Sciatic nerve (tissue), 2 donors: ENCODE measurements around the gene KMT2B. TPM values are rescaled to one million over a fixed set of nuclear protein-coding genes. Genes with fewer than 3 reads are reported as not detected.

Experiments used
- ATAC-seq: fragments of 200-7000 bp; cut with Tn5 transposase; one replicate; pipeline ENCODE4 v1.9.1; 2020; ENCODE audit warnings: mild to moderate bottlenecking, moderate library complexity
- DNase-seq: peaks from one replicate; pipeline ENCODE4 v3.0.0-alpha.2; 2020; ENCODE audit warnings: low spot score
- intact Hi-C: fragments of 100-400 bp; cut with DNase I; formaldehyde crosslinking; loops from one replicate; pipeline ENCODE4 v1.14.2; 2022
- total RNA-seq: library from RNA; stranded (reverse); fragmentation: NEBNext Ultra II Directional; extraction: Animal tissue kit (Norgen Biotek cat#: 25700); gene quantifications from one replicate; pipeline ENCODE4 v1.2.1, GENCODE V29; 2021
- donor health status: DM: no; HTN: no; CAD: no.
- donor health status: DM: no; HTN: no; CAD: no.

KMT2B gene
- total RNA-seq, 1 donor from 2014 or later = 41.1 TPM

DNA sequence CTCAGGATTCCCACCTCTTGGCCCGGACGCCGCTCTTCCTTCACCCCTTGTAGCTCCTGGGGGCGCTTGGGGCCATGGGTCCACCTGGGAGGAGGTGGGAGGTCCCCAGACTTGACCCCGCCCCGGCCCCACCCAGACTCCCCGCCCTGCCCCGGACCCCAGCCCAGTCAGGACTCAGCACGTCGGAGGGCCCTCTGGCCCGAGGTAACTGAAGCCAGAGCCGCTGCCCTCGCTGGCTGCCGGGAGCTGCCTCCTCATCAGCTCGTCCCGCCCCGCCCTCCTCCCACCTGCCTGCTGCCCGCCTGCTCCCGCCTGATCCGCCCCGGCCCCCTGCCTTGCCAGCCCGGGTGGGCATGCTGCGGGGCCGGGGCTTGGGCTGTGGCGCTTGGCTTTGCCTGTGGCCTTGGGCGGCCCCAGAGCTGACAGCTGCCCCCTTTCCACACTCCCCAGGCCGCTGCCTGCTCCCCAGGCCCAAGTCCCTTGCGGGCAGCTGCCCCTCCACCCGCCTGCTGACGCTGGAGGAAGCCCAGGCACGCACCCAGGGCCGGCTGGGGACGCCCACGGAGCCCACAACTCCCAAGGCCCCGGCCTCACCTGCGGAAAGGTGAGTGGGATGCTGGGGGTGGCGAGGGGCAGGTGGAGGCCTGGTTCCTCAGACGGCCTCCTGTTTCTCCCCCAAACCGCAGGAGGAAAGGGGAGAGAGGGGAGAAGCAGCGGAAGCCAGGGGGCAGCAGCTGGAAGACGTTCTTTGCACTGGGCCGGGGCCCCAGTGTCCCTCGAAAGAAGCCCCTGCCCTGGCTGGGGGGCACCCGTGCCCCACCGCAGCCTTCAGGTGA lies 66.9 kb downstream of the KMT2B start:
- intact Hi-C loops = no loop called here
- ATAC-seq = no peak
- no peak for DNase-seq

DNA sequence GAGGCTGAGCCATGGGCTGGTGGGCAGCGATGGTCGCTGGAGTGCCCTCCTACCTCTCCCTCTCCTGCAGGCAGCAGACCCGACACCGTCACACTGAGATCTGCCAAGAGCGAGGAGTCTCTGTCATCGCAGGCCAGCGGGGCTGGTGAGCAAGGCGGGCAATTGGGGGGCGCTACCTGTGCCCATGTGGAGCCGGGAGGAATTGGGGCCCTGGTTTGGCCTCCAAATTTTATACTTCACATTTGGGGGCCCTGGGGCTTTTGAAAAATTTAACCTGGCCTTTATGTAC lies 67.5 kb downstream of the KMT2B start:
- ATAC-seq = no peak
- no peak for DNase-seq
- intact Hi-C loops = no loop called here

DNA sequence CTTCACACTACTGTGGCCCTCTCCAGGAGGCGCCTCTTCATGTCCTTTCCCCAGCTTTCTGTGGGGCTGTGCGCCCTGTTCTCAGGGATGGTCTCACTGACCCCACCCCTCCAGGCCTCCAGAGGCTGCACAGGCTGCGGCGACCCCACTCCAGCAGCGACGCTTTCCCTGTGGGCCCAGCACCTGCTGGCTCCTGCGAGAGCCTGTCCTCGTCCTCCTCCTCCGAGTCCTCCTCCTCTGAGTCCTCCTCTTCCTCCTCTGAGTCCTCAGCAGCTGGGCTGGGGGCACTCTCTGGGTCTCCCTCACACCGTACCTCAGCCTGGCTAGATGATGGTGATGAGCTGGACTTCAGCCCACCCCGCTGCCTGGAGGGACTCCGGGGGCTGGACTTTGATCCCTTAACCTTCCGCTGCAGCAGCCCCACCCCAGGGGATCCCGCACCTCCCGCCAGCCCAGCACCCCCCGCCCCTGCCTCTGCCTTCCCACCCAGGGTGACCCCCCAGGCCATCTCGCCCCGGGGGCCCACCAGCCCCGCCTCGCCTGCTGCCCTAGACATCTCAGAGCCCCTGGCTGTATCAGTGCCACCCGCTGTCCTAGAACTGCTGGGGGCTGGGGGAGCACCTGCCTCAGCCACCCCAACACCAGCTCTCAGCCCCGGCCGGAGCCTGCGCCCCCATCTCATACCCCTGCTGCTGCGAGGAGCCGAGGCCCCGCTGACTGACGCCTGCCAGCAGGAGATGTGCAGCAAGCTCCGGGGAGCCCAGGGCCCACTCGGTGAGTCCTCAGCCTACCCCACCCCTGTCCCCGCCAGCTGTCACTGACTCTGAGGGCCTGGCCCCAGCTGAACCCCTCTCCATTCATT lies 68.7 kb downstream of the KMT2B start:
- ATAC-seq (no peak), DNase-seq (no peak)
- intact Hi-C loops = no loop called here

DNA sequence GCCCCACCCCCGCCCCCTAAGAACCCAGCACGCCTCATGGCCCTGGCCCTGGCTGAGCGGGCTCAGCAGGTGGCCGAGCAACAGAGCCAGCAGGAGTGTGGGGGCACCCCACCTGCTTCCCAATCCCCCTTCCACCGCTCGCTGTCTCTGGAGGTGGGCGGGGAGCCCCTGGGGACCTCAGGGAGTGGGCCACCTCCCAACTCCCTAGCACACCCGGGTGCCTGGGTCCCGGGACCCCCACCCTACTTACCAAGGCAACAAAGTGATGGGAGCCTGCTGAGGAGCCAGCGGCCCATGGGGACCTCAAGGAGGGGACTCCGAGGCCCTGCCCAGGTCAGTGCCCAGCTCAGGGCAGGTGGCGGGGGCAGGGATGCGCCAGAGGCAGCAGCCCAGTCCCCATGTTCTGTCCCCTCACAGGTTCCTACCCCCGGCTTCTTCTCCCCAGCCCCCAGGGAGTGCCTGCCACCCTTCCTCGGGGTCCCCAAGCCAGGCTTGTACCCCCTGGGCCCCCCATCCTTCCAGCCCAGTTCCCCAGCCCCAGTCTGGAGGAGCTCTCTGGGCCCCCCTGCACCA lies 69.5 kb downstream of the KMT2B start:
- intact Hi-C loops = no loop called here
- no peak for ATAC-seq
- no peak for DNase-seq

Other genes starting within 250 kb of the KMT2B start
- gene KRTDAP, start 227.5 kb upstream of the KMT2B start, total RNA-seq = not detected
- gene DMKN, start 204.4 kb upstream of the KMT2B start, total RNA-seq = 26.5 TPM
- gene SBSN, start 189.7 kb upstream of the KMT2B start, total RNA-seq = not detected
- gene GAPDHS, start 184.5 kb upstream of the KMT2B start, total RNA-seq = not detected
- 53.9 TPM for gene TMEM147, start 172.4 kb upstream of the KMT2B start, total RNA-seq
- gene ATP4A, start 154.3 kb upstream of the KMT2B start, total RNA-seq = not detected
- not detected for gene PMIS2, start 131.8 kb upstream of the KMT2B start, total RNA-seq
- 13.5 TPM for gene HAUS5, start 105.3 kb upstream of the KMT2B start, total RNA-seq
- 56.7 TPM for gene RBM42, start 89.0 kb upstream of the KMT2B start, total RNA-seq
- 1.2 TPM for gene ETV2, start 76.3 kb upstream of the KMT2B start, total RNA-seq
- gene COX6B1, start 69.7 kb upstream of the KMT2B start, total RNA-seq = 211 TPM
- gene UPK1A, start 51.5 kb upstream of the KMT2B start, total RNA-seq = not detected
- gene ZBTB32, start 13.4 kb upstream of the KMT2B start, total RNA-seq = 0.18 TPM
- 10.8 TPM for gene IGFLR1, start 24.4 kb downstream of the KMT2B start, total RNA-seq
- 22.9 TPM for gene U2AF1L4, start 27.4 kb downstream of the KMT2B start, total RNA-seq
- gene PSENEN, start 27.6 kb downstream of the KMT2B start, total RNA-seq = 45.6 TPM
- gene LIN37, start 30.6 kb downstream of the KMT2B start, total RNA-seq = 12.3 TPM
- 79.7 TPM for gene HSPB6, start 39.0 kb downstream of the KMT2B start, total RNA-seq
- 29.4 TPM for gene PROSER3, start 40.2 kb downstream of the KMT2B start, total RNA-seq
- 26.8 TPM for gene ARHGAP33, start 57.6 kb downstream of the KMT2B start, total RNA-seq
- not detected for gene PRODH2, start 94.8 kb downstream of the KMT2B start, total RNA-seq
- not detected for gene NPHS1, start 134.5 kb downstream of the KMT2B start, total RNA-seq
- 0.13 TPM for gene KIRREL2, start 138.9 kb downstream of the KMT2B start, total RNA-seq
- 14.1 TPM for gene APLP1, start 150.6 kb downstream of the KMT2B start, total RNA-seq
- gene NFKBID, start 182.5 kb downstream of the KMT2B start, total RNA-seq = 39.3 TPM
- 14.3 TPM for gene HCST, start 184.5 kb downstream of the KMT2B start, total RNA-seq
- 104 TPM for gene TYROBP, start 190.3 kb downstream of the KMT2B start, total RNA-seq
- gene LRFN3, start 218.4 kb downstream of the KMT2B start, total RNA-seq = 13.1 TPM